Activated CD4-positive, alpha-beta memory T cell treated with anti-CD3 and anti-CD28 coated beads, Interleukin-2, amount 10 ng/mL, durations not matched to agents 7 days and 5 days (primary cell): ENCODE data around the gene FPR1. TPM values are rescaled to one million over a fixed set of nuclear protein-coding genes. Genes with fewer than 3 reads are reported as not detected.
A peak's percentile ranks its signal among the peaks of the same experiment; 100 is the strongest.

Source experiments
- CTCF ChIA-PET: fragments of 350-600 bp; sonication (Branson Sonifier 250); formaldehyde crosslinking; loops from one replicate; lab custom pipeline; 2021; ENCODE audit warnings: antibody characterized with exemption, inconsistent platforms; lab: Charles Lee
- POLR2A ChIA-PET: fragments of 350-600 bp; sonication (Branson Sonifier 250); formaldehyde crosslinking; loops from one replicate; lab custom pipeline; 2021; ENCODE audit warnings: antibody characterized with exemption; lab: Charles Lee
- DNase-seq: peaks from one replicate; pipeline ENCODE4 v3.0.0-alpha.2; 2020
- H3K27ac Mint-ChIP-seq: one replicate; pipeline ENCODE4 v1.8.0; 2021; ENCODE audit warnings: mild to moderate bottlenecking, mixed read lengths
- H3K27me3 Mint-ChIP-seq: one replicate; pipeline ENCODE4 v1.8.0; 2021; ENCODE audit warnings: mixed read lengths
- H3K36me3 Mint-ChIP-seq: one replicate; pipeline ENCODE4 v1.8.0; 2021; ENCODE audit warnings: low read depth, mixed read lengths
- H3K4me1 Mint-ChIP-seq: one replicate; pipeline ENCODE4 v1.8.0; 2021; ENCODE audit warnings: mixed read lengths
- H3K4me3 Mint-ChIP-seq: one replicate; pipeline ENCODE4 v1.8.0; 2021; ENCODE audit warnings: mild to moderate bottlenecking, mixed read lengths
- H3K9me3 Mint-ChIP-seq: one replicate; pipeline ENCODE4 v1.8.0; 2021; ENCODE audit warnings: mixed read lengths
- total RNA-seq, 2 experiments: library from RNA; stranded (reverse); gene quantifications; one replicate each; pipeline ENCODE4 v1.2.3, GENCODE V29; 2021

Gene FPR1
- total RNA-seq, 2 experiments from 2014 or later, result not detected

GRCh38 chr19:51704626-51705025 lies 47.1 kb downstream of the FPR1 start:
- ChIA-PET POLR2A (interaction anchor here (0.6 to 2.5 kb wide), 7 partner anchors 9 to 344 kb away, joined by 3 to 8 read pairs (median 3); partner anchors contain the start of gene ZNF432), CTCF (interaction anchor here (0.8 to 1.6 kb wide), 2 partner anchors 23 to 73 kb away, joined by 3 to 4 read pairs; no protein-coding TSS in a partner anchor)
- DNase-seq, result no peak
- H3K27me3 Mint-ChIP-seq, result peaks cover 7% of the 10 kb centered on the region
- H3K9me3 Mint-ChIP-seq, result peaks cover 9% of the 10 kb centered on the region
- H3K4me1 Mint-ChIP-seq, result peaks cover 29% of the 10 kb centered on the region
- peak overlapping the region; percentile 85 for H3K4me3 Mint-ChIP-seq
- H3K27ac Mint-ChIP-seq, result peak overlapping the region; percentile 74
- peaks cover 33% of the 10 kb centered on the region for H3K36me3 Mint-ChIP-seq

GRCh38 chr19:51703575-51704515 lies 47.8 kb downstream of the FPR1 start:
- Mint-ChIP-seq H3K4me1 (peaks cover 29% of the 10 kb centered on the region), H3K4me3 (peak overlapping the region; percentile 85), H3K36me3 (peaks cover 33% of the 10 kb centered on the region), H3K27ac (peak overlapping the region; percentile 74), H3K27me3 (peaks cover 7% of the 10 kb centered on the region), H3K9me3 (peaks cover 11% of the 10 kb centered on the region)
- DNase-seq, result peak; percentile 96
- ChIA-PET CTCF (interaction anchor here (0.5 to 1.6 kb wide), 4 partner anchors 22 to 308 kb away, joined by 3 to 5 read pairs (median 4); no protein-coding TSS in a partner anchor), POLR2A (interaction anchor here (0.6 to 2.5 kb wide), 9 partner anchors 8 to 1774 kb away, joined by 3 to 8 read pairs (median 3); partner anchors contain the start of genes ATF5, NUP62 and ZNF432)

GRCh38 chr19:51702825-51703574 lies 48.7 kb downstream of the FPR1 start:
- peaks cover 7% of the 10 kb centered on the region for H3K27me3 Mint-ChIP-seq
- CTCF ChIA-PET, result interaction anchor here (1.6 kb wide), 1 partner anchor 46 kb away, joined by 5 read pairs; no protein-coding TSS in a partner anchor
- peak overlapping the region; percentile 85 for H3K4me3 Mint-ChIP-seq
- peaks cover 13% of the 10 kb centered on the region for H3K9me3 Mint-ChIP-seq
- DNase-seq, result no peak
- H3K27ac Mint-ChIP-seq, result peak overlapping the region; percentile 27
- peaks cover 33% of the 10 kb centered on the region for H3K36me3 Mint-ChIP-seq
- peaks cover 29% of the 10 kb centered on the region for H3K4me1 Mint-ChIP-seq
- POLR2A ChIA-PET, result interaction anchor here (1.1 to 2.5 kb wide), 4 partner anchors 7 to 1773 kb away, joined by 4 to 8 read pairs (median 4); partner anchors contain the start of genes ATF5 and NUP62

- Mint-ChIP-seq H3K4me3 (peak overlapping the region; percentile 85), H3K27me3 (peaks cover 7% of the 10 kb centered on the region), H3K27ac (no peak overlapping the region), H3K9me3 (peaks cover 13% of the 10 kb centered on the region), H3K36me3 (peaks cover 30% of the 10 kb centered on the region), H3K4me1 (peaks cover 29% of the 10 kb centered on the region)
- no peak for DNase-seq
- ChIA-PET POLR2A (interaction anchor here (2.5 kb wide), 1 partner anchor 308 kb away, joined by 8 read pairs; no protein-coding TSS in a partner anchor), CTCF (no interaction called here)
Measured at GRCh38 chr19:51702103-51702824, 49.4 kb downstream of the FPR1 start.

GRCh38 chr19:51701468-51702100 lies 50.1 kb downstream of the FPR1 start:
- Mint-ChIP-seq H3K4me1 (peaks cover 29% of the 10 kb centered on the region), H3K9me3 (peaks cover 13% of the 10 kb centered on the region), H3K27ac (no peak overlapping the region), H3K4me3 (no peak overlapping the region), H3K27me3 (peaks cover 7% of the 10 kb centered on the region), H3K36me3 (peaks cover 24% of the 10 kb centered on the region)
- ChIA-PET CTCF (no interaction called here), POLR2A (no interaction called here)
- no peak for DNase-seq

- peaks cover 8% of the 10 kb centered on the region for H3K36me3 Mint-ChIP-seq
- POLR2A ChIA-PET, result no interaction called here
- peaks cover 13% of the 10 kb centered on the region for H3K9me3 Mint-ChIP-seq
Measured at GRCh38 chr19:51699170-51699569, 52.5 kb downstream of the FPR1 start.

GRCh38 chr19:51698296-51698695 lies 53.4 kb downstream of the FPR1 start:
- peaks cover 6% of the 10 kb centered on the region for H3K27me3 Mint-ChIP-seq
- H3K9me3 Mint-ChIP-seq, result peaks cover 13% of the 10 kb centered on the region
- peaks cover 9% of the 10 kb centered on the region for H3K4me1 Mint-ChIP-seq
- no peak overlapping the region for H3K4me3 Mint-ChIP-seq
- H3K36me3 Mint-ChIP-seq, result peaks cover 4% of the 10 kb centered on the region
- no peak for DNase-seq
- ChIA-PET POLR2A (no interaction called here), CTCF (no interaction called here)
- H3K27ac Mint-ChIP-seq, result no peak overlapping the region

More at GRCh38 chr19:51699170-51699569, 52.5 kb downstream of the FPR1 start:
- peaks cover 7% of the 10 kb centered on the region for H3K27me3 Mint-ChIP-seq
- no peak overlapping the region for H3K27ac Mint-ChIP-seq
- peaks cover 15% of the 10 kb centered on the region for H3K4me1 Mint-ChIP-seq
- H3K4me3 Mint-ChIP-seq, result no peak overlapping the region
- no peak for DNase-seq
- CTCF ChIA-PET, result interaction anchor here (0.6 kb wide), 1 partner anchor 1943 kb away, joined by 3 read pairs; no protein-coding TSS in a partner anchor

- H3K27ac Mint-ChIP-seq, result no peak overlapping the region
- no peak overlapping the region for H3K4me3 Mint-ChIP-seq
- ChIA-PET POLR2A (no interaction called here), CTCF (no interaction called here)
- no peak for DNase-seq
- H3K36me3 Mint-ChIP-seq, result no peaks in the 10 kb centered on the region
- H3K27me3 Mint-ChIP-seq, result no peaks in the 10 kb centered on the region
- no peaks in the 10 kb centered on the region for H3K4me1 Mint-ChIP-seq
- peaks cover 10% of the 10 kb centered on the region for H3K9me3 Mint-ChIP-seq
Measured at GRCh38 chr19:51697169-51697776, 54.4 kb downstream of the FPR1 start.

- Mint-ChIP-seq H3K4me3 (no peak overlapping the region), H3K27ac (no peak overlapping the region)
- CTCF ChIA-PET, result no interaction called here
Measured at GRCh38 chr19:51696606-51697005, 55.1 kb downstream of the FPR1 start.

More at GRCh38 chr19:51696606-51697005, 55.1 kb downstream of the FPR1 start:
- DNase-seq, result no peak
- POLR2A ChIA-PET, result interaction anchor here (1.7 kb wide), 1 partner anchor 8 kb away, joined by 5 read pairs; no protein-coding TSS in a partner anchor
- no peaks in the 10 kb centered on the region for H3K27me3 Mint-ChIP-seq
- no peaks in the 10 kb centered on the region for H3K36me3 Mint-ChIP-seq
- peaks cover 7% of the 10 kb centered on the region for H3K9me3 Mint-ChIP-seq
- no peaks in the 10 kb centered on the region for H3K4me1 Mint-ChIP-seq
